ENCODE data around the gene CFAP68. TPM values are rescaled to one million over a fixed set of nuclear protein-coding genes. Genes with fewer than 3 reads are reported as not detected.

Gene CFAP68
- total and polyA plus RNA-seq, 2 of the 13 experiments (the other 11 are each of a cell fraction or from before 2014, with no cell fraction given) = 22.2 to 25.6 TPM

GRCh38 chr11:111836162-111836561 is 43.2 kb upstream of the CFAP68 start:
- BruUV-seq (replicated peaks) = no TSS peak
- H4K20me1 ChIP-seq (ENCODE audit: insufficient read depth, low read length) = no peaks in the 10 kb centered on the region
- intact Hi-C loops (cut with micrococcal nuclease; ENCODE audit: unreplicated experiment) (no loop called here), in situ Hi-C loops (cut with HindIII; ENCODE audit: extremely low pct_ligation_motif_present, low pct_unique_long_range_greater_than_20kb) (loop anchor here (10.0 kb wide), 1 partner anchor 381 kb away; no protein-coding TSS in a partner anchor)
- no peaks in the 10 kb centered on the region for H3K79me2 ChIP-seq (ENCODE audit: insufficient read depth, low read length)
- no peak overlapping the region for H3K27ac ChIP-seq (ENCODE audit: extremely low read length, insufficient read depth, low read length)
- no peak overlapping the region for H3K4me2 ChIP-seq (ENCODE audit: low read depth, low read length)
- no peak overlapping the region for H3K4me3 ChIP-seq (replicated peaks in 1 of 3; ENCODE audit: insufficient read depth in 1 of 3, low read depth in 2 of 3, low read length in 3 of 3)
- ChIA-PET CTCF (ENCODE audit: low intra/inter-chr PET ratio, low total read pairs) (no interaction called here), POLR2A (no interaction called here)
- 96% methylated on average over 1 of the region's 1 CpG for WGBS (ENCODE audit: low lambda C conversion rate)
- H3K36me3 ChIP-seq (replicated peaks in 1 of 2; ENCODE audit: control insufficient read depth in 1 of 2, insufficient read depth in 2 of 2, low read length in 2 of 2) = peaks cover 3 to 30% of the 10 kb centered on the region in 2 experiments
- H3K27me3 ChIP-seq (ENCODE audit: control insufficient read depth in 1 of 2, insufficient read depth in 2 of 2, low read length in 2 of 2) = no peaks in the 10 kb centered on the region
- H3K9me3 ChIP-seq (ENCODE audit: low read length) = no peaks in the 10 kb centered on the region
- no peak overlapping the region for H3K9ac ChIP-seq (ENCODE audit: insufficient read depth, low read depth, low read length)
- peaks cover 34% of the 10 kb centered on the region for H3K4me1 ChIP-seq (ENCODE audit: insufficient read depth, low read length)
- no peak overlapping the region for H2AFZ ChIP-seq (ENCODE audit: low read length)
- DNase-seq (ENCODE audit: low spot score) (no peak), FAIRE-seq (no peak), ATAC-seq (no peak)
- TF ChIP-seq MED13 (CRISPR knock-in tag; IDR thresholded peaks at IDR 0.05) = no peak
- no peak for TF ChIP-seq FOXK2 (IDR thresholded peaks at IDR 0.05)
- no peak for TF ChIP-seq TEF (CRISPR knock-in tag; IDR thresholded peaks at IDR 0.05)
- no peak for TF ChIP-seq ZUFSP (CRISPR knock-in tag; IDR thresholded peaks at IDR 0.05; ENCODE audit: borderline replicate concordance)
- TF ChIP-seq ZSCAN20 (CRISPR knock-in tag; IDR thresholded peaks at IDR 0.05; ENCODE audit: borderline replicate concordance) = no peak
- no peak for TF ChIP-seq ZNF816 (CRISPR knock-in tag; IDR thresholded peaks at IDR 0.05; ENCODE audit: borderline replicate concordance)
- no peak for TF ChIP-seq ZNF605 (CRISPR knock-in tag; IDR thresholded peaks at IDR 0.05)
- no peak for TF ChIP-seq ZFP1 (CRISPR knock-in tag; IDR thresholded peaks at IDR 0.05)
- TF ChIP-seq ZNF30 (CRISPR knock-in tag; IDR thresholded peaks at IDR 0.05) = no peak
- TF ChIP-seq IRF9 (CRISPR knock-in tag; IDR thresholded peaks at IDR 0.05; ENCODE audit: borderline replicate concordance) = no peak
- TF ChIP-seq ZNF737 (CRISPR knock-in tag; IDR thresholded peaks at IDR 0.05; ENCODE audit: borderline replicate concordance) = no peak
- no peak for TF ChIP-seq MEIS1 (CRISPR knock-in tag; IDR thresholded peaks at IDR 0.05; ENCODE audit: borderline replicate concordance)
- TF ChIP-seq TBX3 (IDR thresholded peaks at IDR 0.05; ENCODE audit: borderline replicate concordance) = no peak
- TF ChIP-seq HOMEZ (CRISPR knock-in tag; IDR thresholded peaks at IDR 0.05; ENCODE audit: low read depth) = no peak
- no peak for TF ChIP-seq ATF5 (CRISPR knock-in tag; IDR thresholded peaks at IDR 0.05; ENCODE audit: low read depth)
- no peak for TF ChIP-seq ZNF776 (CRISPR knock-in tag; IDR thresholded peaks at IDR 0.05)
- TF ChIP-seq ADNP (CRISPR knock-in tag; IDR thresholded peaks at IDR 0.05) = no peak
